Prostate gland (tissue), 2 donors: ENCODE results near the gene KIFC3.

ENCODE experiments used
- CTCF ChIP-seq, 4 experiments: fragments of 200-600 bp in 2 of 4; fragments of 450-650 bp in 2 of 4; sonication (generic) in 2 of 4; IDR thresholded peaks; 1 replicate in 3 of 4; 2 replicates in 1 of 4; pipeline ENCODE4 v1.5.1; 2016 to 2019; ENCODE audit warnings: antibody characterized with exemption in 4 of 4, mild to moderate bottlenecking in 2 of 4, moderate library complexity in 2 of 4
- POLR2A ChIP-seq: fragments of 450-650 bp; IDR thresholded peaks from one replicate; pipeline ENCODE4 v1.6.1; 2016; ENCODE audit warnings: antibody characterized with exemption, mild to moderate bottlenecking
- POLR2AphosphoS5 ChIP-seq: sonication (generic); formaldehyde crosslinking; IDR thresholded peaks from one replicate; pipeline ENCODE4 v1.6.1; 2017; ENCODE audit warnings: antibody characterized with exemption

DNA sequence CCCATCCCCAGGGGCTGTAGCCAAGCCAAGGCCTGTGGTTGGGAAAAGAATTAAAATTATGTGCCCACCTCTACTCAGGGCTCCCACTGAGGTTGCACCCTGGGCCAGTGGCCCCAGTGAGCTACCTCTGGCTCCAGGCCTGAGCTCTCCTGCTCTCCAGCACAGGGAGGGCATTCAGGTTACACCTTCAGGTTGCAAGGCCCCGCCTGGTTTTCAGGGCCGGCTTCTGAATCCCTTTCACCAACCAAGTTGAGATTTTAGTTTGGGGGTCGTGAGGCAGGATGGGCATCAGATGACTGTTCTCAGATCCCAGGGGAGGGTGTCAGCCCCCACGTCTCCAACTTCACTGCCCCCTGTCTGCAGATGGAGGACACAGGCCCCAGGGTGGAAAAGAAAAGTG lies 74.7 kb downstream of the KIFC3 start:
- TF ChIP-seq POLR2A = no peak
- no peak for TF ChIP-seq CTCF (IDR thresholded peaks at IDR 0.05)
- no peak for TF ChIP-seq POLR2AphosphoS5
